Upper lobe of left lung (tissue), 4 donors: Measurements from ENCODE around the gene SFT2D3.

ENCODE experiments used
- EP300 ChIP-seq, 4 donors: sonication (generic); formaldehyde crosslinking; IDR thresholded peaks; one replicate each; pipeline ENCODE4 v1.5.1; 2017; ENCODE audit warnings: antibody characterized with exemption in 4 of 4, control low read depth in 2 of 4
- POLR2A ChIP-seq, 4 donors: fragments of 450-650 bp; IDR thresholded peaks; one replicate each; pipeline ENCODE4 v1.5.1; 2016 to 2017; ENCODE audit warnings: antibody characterized with exemption in 4 of 4, mild to moderate bottlenecking in 2 of 4
- TF ChIP-seq, protein P1 (sequence below), 6 experiments: fragments of 450-650 bp in 4 of 6; fragments of 200-600 bp in 2 of 6; sonication (generic) in 2 of 6; IDR thresholded peaks; one replicate each; pipeline ENCODE4 v1.5.1; 2016 to 2019; ENCODE audit warnings: antibody characterized with exemption in 6 of 6

DNA sequence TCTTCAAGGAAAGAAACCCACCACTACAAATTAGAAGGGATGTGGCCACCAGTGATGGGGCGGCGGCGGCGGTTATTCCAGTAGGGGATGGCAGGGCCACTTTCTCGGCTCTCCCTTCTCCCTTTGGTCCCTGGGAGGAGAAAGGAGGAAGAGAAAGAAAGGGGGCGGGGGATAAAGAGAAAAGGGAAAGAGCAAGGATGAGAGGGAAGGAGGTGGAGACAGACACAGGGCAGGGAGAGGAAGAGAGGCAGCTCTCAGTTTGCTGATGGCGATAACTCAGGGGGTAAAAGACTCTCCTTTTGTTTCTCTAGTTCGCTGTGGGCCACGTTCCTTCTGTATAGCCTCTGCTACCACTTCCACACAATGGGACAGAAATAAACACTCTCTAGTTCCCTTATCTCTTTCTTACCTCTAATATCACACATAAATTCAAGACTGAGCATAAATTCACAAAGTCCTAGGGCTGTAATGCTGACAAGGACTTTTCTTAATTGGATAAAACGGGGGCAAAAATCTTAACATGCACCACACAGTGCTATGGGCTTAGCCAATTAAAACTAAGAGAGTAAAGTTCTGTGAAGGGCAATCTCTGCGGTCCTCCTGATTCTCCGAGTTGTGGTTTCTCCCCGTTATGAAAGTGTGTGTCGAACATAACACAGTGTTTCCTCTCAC lies 14.6 kb downstream of the SFT2D3 start:
- no peak for TF ChIP-seq POLR2A (IDR thresholded peaks at IDR 0.05)
- TF ChIP-seq, protein P1, sequence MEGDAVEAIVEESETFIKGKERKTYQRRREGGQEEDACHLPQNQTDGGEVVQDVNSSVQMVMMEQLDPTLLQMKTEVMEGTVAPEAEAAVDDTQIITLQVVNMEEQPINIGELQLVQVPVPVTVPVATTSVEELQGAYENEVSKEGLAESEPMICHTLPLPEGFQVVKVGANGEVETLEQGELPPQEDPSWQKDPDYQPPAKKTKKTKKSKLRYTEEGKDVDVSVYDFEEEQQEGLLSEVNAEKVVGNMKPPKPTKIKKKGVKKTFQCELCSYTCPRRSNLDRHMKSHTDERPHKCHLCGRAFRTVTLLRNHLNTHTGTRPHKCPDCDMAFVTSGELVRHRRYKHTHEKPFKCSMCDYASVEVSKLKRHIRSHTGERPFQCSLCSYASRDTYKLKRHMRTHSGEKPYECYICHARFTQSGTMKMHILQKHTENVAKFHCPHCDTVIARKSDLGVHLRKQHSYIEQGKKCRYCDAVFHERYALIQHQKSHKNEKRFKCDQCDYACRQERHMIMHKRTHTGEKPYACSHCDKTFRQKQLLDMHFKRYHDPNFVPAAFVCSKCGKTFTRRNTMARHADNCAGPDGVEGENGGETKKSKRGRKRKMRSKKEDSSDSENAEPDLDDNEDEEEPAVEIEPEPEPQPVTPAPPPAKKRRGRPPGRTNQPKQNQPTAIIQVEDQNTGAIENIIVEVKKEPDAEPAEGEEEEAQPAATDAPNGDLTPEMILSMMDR (IDR thresholded peaks at IDR 0.05): no peak
- TF ChIP-seq EP300 (IDR thresholded peaks at IDR 0.05): no peak
